Calu3 (cell line): ENCODE measurements around the gene DLG2. TPM values are rescaled to one million over a fixed set of nuclear protein-coding genes. Genes with fewer than 3 reads are reported as not detected.

ENCODE experiments used
- BruUV-seq: library from RNA; stranded (reverse); fragments of 400-500 nt; replicated peaks from 2 replicates; lab custom pipeline; 2021; lab: Mats Ljungman, UMichigan
- CTCF ChIA-PET: fragments of 300-600 bp; sonication (Branson Sonifier 250); formaldehyde crosslinking; loops from one replicate; lab custom pipeline; 2022; ENCODE audit warnings: antibody characterized with exemption; lab: Charles Lee
- DNase-seq: peaks from one replicate; pipeline ENCODE4 v3.0.0; 2022
- H3K27ac Mint-ChIP-seq: one replicate; pipeline ENCODE4 v1.8.0; 2022; ENCODE audit warnings: mixed read lengths; ENCODE audit not compliant: unreplicated experiment
- H3K27me3 Mint-ChIP-seq: one replicate; pipeline ENCODE4 v1.8.0; 2022; ENCODE audit warnings: mixed read lengths; ENCODE audit not compliant: unreplicated experiment
- H3K36me3 Mint-ChIP-seq: one replicate; pipeline ENCODE4 v1.8.0; 2022; ENCODE audit warnings: mild to moderate bottlenecking, moderate library complexity, mixed read lengths; ENCODE audit not compliant: insufficient read depth, unreplicated experiment
- H3K4me1 Mint-ChIP-seq: one replicate; pipeline ENCODE4 v1.8.0; 2022; ENCODE audit warnings: mild to moderate bottlenecking, low read depth, mixed read lengths; ENCODE audit not compliant: unreplicated experiment
- H3K4me3 Mint-ChIP-seq: one replicate; pipeline ENCODE4 v1.8.0; 2022; ENCODE audit warnings: mild to moderate bottlenecking, low read depth, moderate library complexity, mixed read lengths; ENCODE audit not compliant: unreplicated experiment
- H3K9me3 Mint-ChIP-seq: one replicate; pipeline ENCODE4 v1.8.0; 2022; ENCODE audit warnings: low read depth, mixed read lengths; ENCODE audit not compliant: unreplicated experiment
- intact Hi-C: fragments of 100-400 bp; cut with micrococcal nuclease; formaldehyde crosslinking; loops from one replicate; pipeline ENCODE4 v1.10.0; 2022; ENCODE audit not compliant: unreplicated experiment
- total RNA-seq: library from RNA; stranded (reverse); gene quantifications from 2 replicates; pipeline ENCODE4 v1.2.3, GENCODE V29; 2022
- TF ChIP-seq, protein P1 (sequence below): fragments of 200-600 bp; IDR thresholded peaks from one replicate; pipeline ENCODE4 v1.8.0; 2022; ENCODE audit warnings: antibody characterized with exemption; ENCODE audit not compliant: unreplicated experiment

Gene DLG2
- total RNA-seq, 1 experiment from 2014 or later = 0.71 TPM

DNA sequence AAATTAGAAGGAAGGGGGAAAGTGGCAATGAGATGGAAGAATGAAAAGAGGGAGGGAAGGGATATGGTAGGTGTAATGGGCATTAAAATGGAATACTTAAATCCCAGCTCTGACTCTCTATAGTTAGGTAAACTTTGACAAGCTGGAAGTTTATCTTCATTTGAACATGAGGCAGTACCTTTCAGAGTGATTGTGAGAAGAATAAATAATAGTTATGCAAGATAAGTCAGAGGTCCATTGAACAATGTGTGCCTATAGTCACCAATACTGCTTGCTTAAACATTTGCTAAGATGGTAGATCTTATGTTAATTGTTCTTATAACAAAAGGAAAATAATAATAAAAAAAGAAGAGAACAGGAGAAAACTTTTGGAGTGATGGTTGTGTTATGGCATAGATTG is 1795.2 kb downstream of the DLG2 start:
- H3K9me3 Mint-ChIP-seq = no peaks in the 10 kb centered on the region

DNA sequence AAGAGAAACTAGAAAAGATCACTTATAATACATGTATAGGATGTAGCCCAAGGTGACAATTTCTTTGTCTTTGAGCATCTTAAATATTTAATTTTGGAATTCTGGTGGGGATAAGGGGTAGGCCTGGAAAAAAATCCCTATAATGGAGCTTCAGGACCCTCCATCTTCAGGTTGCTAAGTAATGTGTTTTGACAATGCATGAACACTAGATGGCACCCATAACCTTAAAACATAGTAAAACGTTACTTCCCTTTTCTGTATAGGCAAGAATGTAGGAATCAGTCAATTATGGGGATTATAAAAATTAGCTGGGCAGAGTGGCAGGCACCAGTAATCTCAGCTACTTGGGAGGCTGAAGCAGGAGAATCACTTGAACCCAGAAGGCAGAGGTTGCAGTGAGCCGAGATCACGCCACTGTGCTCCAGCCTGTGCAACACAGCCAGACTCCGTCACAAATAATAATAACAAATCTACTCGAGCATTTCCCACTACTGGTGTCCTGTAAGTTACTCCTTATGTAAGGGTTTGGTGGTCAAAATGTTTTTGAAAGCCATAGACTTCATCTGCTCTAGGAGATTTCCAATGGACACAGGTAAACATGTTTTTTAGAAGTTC is 1799.1 kb downstream of the DLG2 start:
- H3K36me3 Mint-ChIP-seq = no peaks in the 10 kb centered on the region
- no peaks in the 10 kb centered on the region for H3K9me3 Mint-ChIP-seq
- no peak overlapping the region for H3K4me3 Mint-ChIP-seq
- peaks cover 31% of the 10 kb centered on the region for H3K27me3 Mint-ChIP-seq
- no peak for DNase-seq
- CTCF ChIA-PET = interaction anchor here (0.8 to 1.2 kb wide), 2 partner anchors 9 to 696 kb away, joined by 4 to 7 read pairs; no protein-coding TSS in a partner anchor
- H3K4me1 Mint-ChIP-seq = no peaks in the 10 kb centered on the region
- intact Hi-C loops = no loop called here
- TF ChIP-seq, protein P1, sequence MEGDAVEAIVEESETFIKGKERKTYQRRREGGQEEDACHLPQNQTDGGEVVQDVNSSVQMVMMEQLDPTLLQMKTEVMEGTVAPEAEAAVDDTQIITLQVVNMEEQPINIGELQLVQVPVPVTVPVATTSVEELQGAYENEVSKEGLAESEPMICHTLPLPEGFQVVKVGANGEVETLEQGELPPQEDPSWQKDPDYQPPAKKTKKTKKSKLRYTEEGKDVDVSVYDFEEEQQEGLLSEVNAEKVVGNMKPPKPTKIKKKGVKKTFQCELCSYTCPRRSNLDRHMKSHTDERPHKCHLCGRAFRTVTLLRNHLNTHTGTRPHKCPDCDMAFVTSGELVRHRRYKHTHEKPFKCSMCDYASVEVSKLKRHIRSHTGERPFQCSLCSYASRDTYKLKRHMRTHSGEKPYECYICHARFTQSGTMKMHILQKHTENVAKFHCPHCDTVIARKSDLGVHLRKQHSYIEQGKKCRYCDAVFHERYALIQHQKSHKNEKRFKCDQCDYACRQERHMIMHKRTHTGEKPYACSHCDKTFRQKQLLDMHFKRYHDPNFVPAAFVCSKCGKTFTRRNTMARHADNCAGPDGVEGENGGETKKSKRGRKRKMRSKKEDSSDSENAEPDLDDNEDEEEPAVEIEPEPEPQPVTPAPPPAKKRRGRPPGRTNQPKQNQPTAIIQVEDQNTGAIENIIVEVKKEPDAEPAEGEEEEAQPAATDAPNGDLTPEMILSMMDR = no peak
- no TSS peak for BruUV-seq
- H3K27ac Mint-ChIP-seq = no peak overlapping the region

More for the DNA sequence above, 1795.2 kb downstream of the DLG2 start:
- DNase-seq = no peak
- Mint-ChIP-seq H3K27ac (no peak overlapping the region), H3K36me3 (no peaks in the 10 kb centered on the region), H3K4me3 (no peak overlapping the region), H3K4me1 (peaks cover 11% of the 10 kb centered on the region), H3K27me3 (peaks cover 17% of the 10 kb centered on the region)
- CTCF ChIA-PET = no interaction called here
- TF ChIP-seq, protein P1 = no peak
- no TSS peak for BruUV-seq
- intact Hi-C loops = no loop called here

DNA sequence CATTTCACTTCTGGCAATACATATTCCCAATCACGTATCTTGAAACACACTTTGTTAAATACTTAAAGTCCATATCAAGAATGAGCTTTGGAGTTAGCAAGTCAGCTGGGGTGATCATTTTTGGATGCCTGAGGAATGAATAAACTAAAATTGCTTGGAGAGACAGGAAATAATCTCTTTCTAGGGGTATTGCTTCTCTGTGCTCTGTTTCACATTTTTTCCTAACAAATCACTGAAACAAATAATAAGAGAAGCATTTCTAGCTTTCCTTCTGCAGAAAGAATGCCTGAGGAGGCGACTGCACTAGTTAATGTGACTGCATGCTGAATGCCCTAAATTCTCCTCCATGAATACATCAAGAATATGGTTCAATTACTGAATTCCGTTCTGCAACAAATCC is 1799.6 kb downstream of the DLG2 start:
- Mint-ChIP-seq H3K36me3 (no peaks in the 10 kb centered on the region), H3K4me3 (no peak overlapping the region), H3K4me1 (no peaks in the 10 kb centered on the region), H3K27me3 (peaks cover 31% of the 10 kb centered on the region), H3K9me3 (no peaks in the 10 kb centered on the region), H3K27ac (no peak overlapping the region)
- intact Hi-C loops = no loop called here
- CTCF ChIA-PET = interaction anchor here (0.8 to 1.2 kb wide), 2 partner anchors 9 to 697 kb away, joined by 4 to 7 read pairs; no protein-coding TSS in a partner anchor
- TF ChIP-seq, protein P1 = no peak
- no peak for DNase-seq
- BruUV-seq = no TSS peak

DNA sequence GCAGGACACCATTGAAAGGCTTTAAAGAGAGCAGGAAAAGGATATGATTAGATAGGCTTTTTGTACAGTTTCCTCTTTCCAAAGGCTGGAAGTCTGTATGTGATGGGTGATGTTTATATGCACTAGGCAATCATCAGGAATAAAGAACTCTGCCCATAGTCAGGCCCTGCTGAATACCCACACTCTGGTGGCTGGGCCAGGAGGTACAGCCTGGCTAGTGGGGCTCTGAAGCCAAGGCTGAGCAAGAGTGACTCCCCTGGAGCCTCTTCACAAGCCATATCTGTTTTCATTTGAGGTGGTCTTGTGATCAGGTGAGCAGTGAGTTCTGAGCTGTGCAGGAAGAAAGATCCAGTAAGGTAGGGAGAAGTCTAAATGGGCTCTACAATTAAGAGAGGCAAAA is 1801.1 kb downstream of the DLG2 start:
- Mint-ChIP-seq H3K4me3 (no peak overlapping the region), H3K27ac (no peak overlapping the region), H3K4me1 (no peaks in the 10 kb centered on the region), H3K36me3 (no peaks in the 10 kb centered on the region), H3K27me3 (peaks cover 36% of the 10 kb centered on the region), H3K9me3 (no peaks in the 10 kb centered on the region)
- DNase-seq = no peak
- intact Hi-C loops = no loop called here
- no TSS peak for BruUV-seq
- TF ChIP-seq, protein P1 = no peak
- CTCF ChIA-PET = no interaction called here
